DND-41 (cell line): ENCODE results near the gene EEF1AKMT2.

Experiments used
- EZH2 ChIP-seq: IDR thresholded peaks from 3 replicates; pipeline ENCODE4 v1.6.1; 2012; ENCODE audit warnings: borderline replicate concordance, low read depth, mild to moderate bottlenecking, moderate library complexity, low read length, inconsistent platforms; ENCODE audit not compliant: severe bottlenecking
- TF ChIP-seq, protein P1 (sequence below): IDR thresholded peaks from 2 replicates; pipeline ENCODE4 v1.5.1; 2012; ENCODE audit warnings: borderline replicate concordance, low read length, moderate library complexity, mild to moderate bottlenecking; ENCODE audit not compliant: poor library complexity, severe bottlenecking; ENCODE audit errors: extremely low read depth

DNA sequence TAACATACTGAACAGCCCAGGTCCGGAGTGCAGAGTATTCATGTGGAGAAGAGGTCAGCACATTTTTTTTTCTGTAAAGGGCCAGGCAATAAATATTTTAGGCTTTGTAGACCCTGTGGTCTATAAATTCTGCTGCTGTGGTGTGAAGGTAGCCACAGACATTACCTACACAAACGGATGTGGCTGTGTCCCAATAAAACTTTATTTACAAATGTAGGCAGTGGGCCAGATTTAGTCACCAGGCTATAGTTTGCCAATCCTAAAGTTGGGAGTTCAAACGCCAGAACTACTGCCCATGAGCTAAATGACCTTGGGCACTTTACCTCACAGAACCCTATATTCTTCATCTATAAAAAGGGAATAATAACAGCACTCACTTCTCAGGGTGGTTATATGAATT, 60.9 kb downstream of the EEF1AKMT2 start:
- TF ChIP-seq, protein P1, sequence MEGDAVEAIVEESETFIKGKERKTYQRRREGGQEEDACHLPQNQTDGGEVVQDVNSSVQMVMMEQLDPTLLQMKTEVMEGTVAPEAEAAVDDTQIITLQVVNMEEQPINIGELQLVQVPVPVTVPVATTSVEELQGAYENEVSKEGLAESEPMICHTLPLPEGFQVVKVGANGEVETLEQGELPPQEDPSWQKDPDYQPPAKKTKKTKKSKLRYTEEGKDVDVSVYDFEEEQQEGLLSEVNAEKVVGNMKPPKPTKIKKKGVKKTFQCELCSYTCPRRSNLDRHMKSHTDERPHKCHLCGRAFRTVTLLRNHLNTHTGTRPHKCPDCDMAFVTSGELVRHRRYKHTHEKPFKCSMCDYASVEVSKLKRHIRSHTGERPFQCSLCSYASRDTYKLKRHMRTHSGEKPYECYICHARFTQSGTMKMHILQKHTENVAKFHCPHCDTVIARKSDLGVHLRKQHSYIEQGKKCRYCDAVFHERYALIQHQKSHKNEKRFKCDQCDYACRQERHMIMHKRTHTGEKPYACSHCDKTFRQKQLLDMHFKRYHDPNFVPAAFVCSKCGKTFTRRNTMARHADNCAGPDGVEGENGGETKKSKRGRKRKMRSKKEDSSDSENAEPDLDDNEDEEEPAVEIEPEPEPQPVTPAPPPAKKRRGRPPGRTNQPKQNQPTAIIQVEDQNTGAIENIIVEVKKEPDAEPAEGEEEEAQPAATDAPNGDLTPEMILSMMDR: no peak
- TF ChIP-seq EZH2: no peak
